Ovary (tissue), 9 donors: ENCODE data around the gene MYT1. TPM values are rescaled to one million over a fixed set of nuclear protein-coding genes. Genes with fewer than 3 reads are reported as not detected.
"Not testable (repeated sequence)": the region's sequence is repeated elsewhere in the genome, so short reads cannot be mapped to it uniquely, and the experiment has no call there.

Experiments
- DNase-seq, 5 donors: peaks; one replicate each; pipeline ENCODE4 v3.0.0-alpha.2; 2019 to 2020
- H3K27ac ChIP-seq, 2 donors: fragments of 200-600 bp; one replicate each; pipeline versions ENCODE4 v1.5.1 to v1.8.0; 2019 to 2022
- H3K27me3 ChIP-seq: fragments of 200-600 bp; one replicate; pipeline ENCODE4 v1.8.0; 2022
- H3K36me3 ChIP-seq: fragments of 200-600 bp; sonication (generic); one replicate; pipeline ENCODE4 v1.5.1; 2019
- H3K4me1 ChIP-seq: one replicate; pipeline ENCODE4 v1.8.1; 2013; ENCODE audit warnings: mild to moderate bottlenecking, moderate library complexity; ENCODE audit not compliant: insufficient read depth
- H3K4me3 ChIP-seq: fragments of 200-600 bp; sonication (generic); one replicate; pipeline ENCODE4 v1.5.1; 2017
- H3K9me3 ChIP-seq, 2 donors: fragments of 200-600 bp in 1 of 2; sonication (generic) in 1 of 2; one replicate each; pipeline versions ENCODE4 v1.5.1 to v1.8.1; 2013 to 2019; ENCODE audit warnings: mild to moderate bottlenecking in 1 of 2, moderate library complexity in 1 of 2
- EP300 ChIP-seq: sonication (generic); formaldehyde crosslinking; IDR thresholded peaks from one replicate; pipeline ENCODE4 v1.6.1; 2017; ENCODE audit warnings: antibody characterized with exemption
- POLR2A ChIP-seq: fragments of 450-650 bp; IDR thresholded peaks from one replicate; pipeline ENCODE4 v1.6.1; 2017; ENCODE audit warnings: antibody characterized with exemption, mild to moderate bottlenecking, moderate library complexity
- WGBS, 3 donors: extraction: QIAGEN DNeasy Blood & Tissue Kit in 1 of 3; methylation state at CpG; one replicate each; pipeline versions ENCODE4 v1.1.5 to v1.1.7; 2013 to 2017; 5-methylcytosine and 5-hydroxymethylcytosine counted together
- intact Hi-C, 4 donors: fragments of 100-400 bp; cut with DNase I; formaldehyde crosslinking; loops; one replicate each; pipeline versions ENCODE4 v1.11.0 to v1.15.1; 2022 to 2023
- polyA plus RNA-seq, 2 donors: library from polyadenylated mRNA; stranded (reverse); fragments of 200-250 nt in 1 of 2; fragments of 350-450 nt in 1 of 2; fragmentation: Illumina TruSeq in 1 of 2; extraction: RNeasy Lipid Tissue Mini Kit (QIAGEN cat#74804) in 1 of 2; gene quantifications; one replicate each; pipeline ENCODE4 v1.2.3, GENCODE V29; 2013 to 2014
- total RNA-seq, 7 donors: library from RNA; depleted of rRNA in 2 of 7; stranded (reverse); fragments of >200 nt in 2 of 7; fragmentation: NEBNext Ultra II Directional in 3 of 7; extraction: Animal tissue kit (Norgen Biotek cat#: 25700) in 3 of 7; gene quantifications; one replicate each; pipeline versions ENCODE4 v1.1.0 to v1.2.4, GENCODE V29; 2016 to 2023
- TF ChIP-seq, protein P1 (sequence below), 3 donors: fragments of 450-650 bp in 2 of 3; fragments of 200-600 bp in 1 of 3; IDR thresholded peaks; one replicate each; pipeline versions ENCODE4 v1.5.1 to v1.8.0; 2016 to 2022; ENCODE audit warnings: antibody characterized with exemption in 3 of 3, mild to moderate bottlenecking in 1 of 3
- donor health status: DM: no; HTN: no; CAD: no; lungs with moderate emphysema.
- donor health status: DM: no; HTN: no; CAD: no.
- donor health status: Bipolar disorder and iron deficiency.
- donor health status: DM: yes; HTN: yes; CAD: no.
- donor health status: DM: no; HTN: no; CAD: no.
- donor health status: DM: yes; HTN: yes; CAD: no.

Gene MYT1
- total and polyA plus RNA-seq, 9 donors = 0.05 to 0.25 (median 0.13) TPM; not detected in 1

GRCh38 chr20:64186071-64186598 lies 21.9 kb downstream of the MYT1 start:
- 93 to 95% (median 93%) methylated on average over 13 of the region's 13 CpGs for WGBS, 3 donors
- Histone ChIP-seq H3K4me1 (no peaks in the 10 kb centered on the region), H3K4me3 (no peak overlapping the region), H3K27ac (no peak overlapping the region), H3K36me3 (no peaks in the 10 kb centered on the region), H3K27me3 (no peaks in the 10 kb centered on the region), H3K9me3 (no peaks in the 10 kb centered on the region)
- TF ChIP-seq EP300 (no peak), POLR2A (no peak)
- TF ChIP-seq, protein P1, sequence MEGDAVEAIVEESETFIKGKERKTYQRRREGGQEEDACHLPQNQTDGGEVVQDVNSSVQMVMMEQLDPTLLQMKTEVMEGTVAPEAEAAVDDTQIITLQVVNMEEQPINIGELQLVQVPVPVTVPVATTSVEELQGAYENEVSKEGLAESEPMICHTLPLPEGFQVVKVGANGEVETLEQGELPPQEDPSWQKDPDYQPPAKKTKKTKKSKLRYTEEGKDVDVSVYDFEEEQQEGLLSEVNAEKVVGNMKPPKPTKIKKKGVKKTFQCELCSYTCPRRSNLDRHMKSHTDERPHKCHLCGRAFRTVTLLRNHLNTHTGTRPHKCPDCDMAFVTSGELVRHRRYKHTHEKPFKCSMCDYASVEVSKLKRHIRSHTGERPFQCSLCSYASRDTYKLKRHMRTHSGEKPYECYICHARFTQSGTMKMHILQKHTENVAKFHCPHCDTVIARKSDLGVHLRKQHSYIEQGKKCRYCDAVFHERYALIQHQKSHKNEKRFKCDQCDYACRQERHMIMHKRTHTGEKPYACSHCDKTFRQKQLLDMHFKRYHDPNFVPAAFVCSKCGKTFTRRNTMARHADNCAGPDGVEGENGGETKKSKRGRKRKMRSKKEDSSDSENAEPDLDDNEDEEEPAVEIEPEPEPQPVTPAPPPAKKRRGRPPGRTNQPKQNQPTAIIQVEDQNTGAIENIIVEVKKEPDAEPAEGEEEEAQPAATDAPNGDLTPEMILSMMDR (IDR thresholded peaks at IDR 0.05) = no peak
- no peak for DNase-seq
- intact Hi-C loops = no loop called here

DNA sequence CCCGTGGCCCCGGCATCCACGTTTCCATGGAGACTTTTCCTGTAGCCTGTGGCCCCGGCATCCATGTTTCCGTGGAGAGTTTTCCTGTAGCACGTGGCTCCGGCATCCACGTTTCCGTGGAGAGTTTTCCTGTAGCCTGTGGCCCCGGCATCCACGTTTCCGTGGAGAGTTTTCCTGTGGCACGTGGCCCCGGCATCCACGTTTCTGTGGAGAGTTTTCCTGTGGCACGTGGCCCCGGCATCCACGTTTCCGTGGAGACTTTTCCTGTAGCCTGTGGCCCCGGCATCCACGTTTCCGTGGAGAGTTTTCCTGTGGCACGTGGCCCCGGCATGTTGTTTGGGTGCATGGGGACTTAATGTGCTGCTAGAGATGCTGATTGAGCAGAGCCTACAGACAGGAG lies 23.0 kb downstream of the MYT1 start:
- H3K9me3 ChIP-seq, H3K36me3 ChIP-seq, H3K4me3 ChIP-seq, intact Hi-C loops, H3K27me3 ChIP-seq, H3K27ac ChIP-seq, DNase-seq, H3K4me1 ChIP-seq: not testable (repeated sequence)
- 93% methylated on average over 24 of the region's 24 CpGs for WGBS, 3 donors

DNA sequence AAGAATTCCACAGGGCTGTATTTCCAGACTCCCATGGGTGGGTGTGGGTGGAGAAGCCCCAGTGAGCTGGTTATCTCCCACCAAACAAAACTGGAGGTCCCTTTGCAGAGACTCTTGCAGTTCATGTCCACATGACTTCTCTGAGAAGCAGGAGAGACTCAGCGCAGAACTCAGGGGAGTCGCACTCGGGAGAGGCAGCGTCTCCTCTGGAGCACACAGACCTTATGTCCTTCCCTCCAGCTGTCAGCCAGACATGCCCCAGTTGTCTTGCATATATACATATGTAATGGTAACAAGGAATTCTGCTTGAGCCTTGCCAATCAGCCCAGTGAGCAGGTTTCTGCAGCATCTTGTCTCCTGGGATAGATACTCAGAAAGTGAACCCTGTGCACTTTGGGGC lies 23.8 kb downstream of the MYT1 start:
- DNase-seq = no peak
- no peaks in the 10 kb centered on the region for H3K9me3 ChIP-seq
- H3K4me1 ChIP-seq = no peaks in the 10 kb centered on the region
- intact Hi-C loops = no loop called here
- 82 to 91% (median 89%) methylated on average over 4 of the region's 4 CpGs for WGBS, 3 donors
- TF ChIP-seq, protein P1 (IDR thresholded peaks at IDR 0.05) = no peak
- TF ChIP-seq EP300 (no peak), POLR2A (no peak)
- H3K4me3 ChIP-seq = no peak overlapping the region
- no peak overlapping the region for H3K27ac ChIP-seq
- H3K27me3 ChIP-seq = no peaks in the 10 kb centered on the region
- H3K36me3 ChIP-seq = no peaks in the 10 kb centered on the region

DNA sequence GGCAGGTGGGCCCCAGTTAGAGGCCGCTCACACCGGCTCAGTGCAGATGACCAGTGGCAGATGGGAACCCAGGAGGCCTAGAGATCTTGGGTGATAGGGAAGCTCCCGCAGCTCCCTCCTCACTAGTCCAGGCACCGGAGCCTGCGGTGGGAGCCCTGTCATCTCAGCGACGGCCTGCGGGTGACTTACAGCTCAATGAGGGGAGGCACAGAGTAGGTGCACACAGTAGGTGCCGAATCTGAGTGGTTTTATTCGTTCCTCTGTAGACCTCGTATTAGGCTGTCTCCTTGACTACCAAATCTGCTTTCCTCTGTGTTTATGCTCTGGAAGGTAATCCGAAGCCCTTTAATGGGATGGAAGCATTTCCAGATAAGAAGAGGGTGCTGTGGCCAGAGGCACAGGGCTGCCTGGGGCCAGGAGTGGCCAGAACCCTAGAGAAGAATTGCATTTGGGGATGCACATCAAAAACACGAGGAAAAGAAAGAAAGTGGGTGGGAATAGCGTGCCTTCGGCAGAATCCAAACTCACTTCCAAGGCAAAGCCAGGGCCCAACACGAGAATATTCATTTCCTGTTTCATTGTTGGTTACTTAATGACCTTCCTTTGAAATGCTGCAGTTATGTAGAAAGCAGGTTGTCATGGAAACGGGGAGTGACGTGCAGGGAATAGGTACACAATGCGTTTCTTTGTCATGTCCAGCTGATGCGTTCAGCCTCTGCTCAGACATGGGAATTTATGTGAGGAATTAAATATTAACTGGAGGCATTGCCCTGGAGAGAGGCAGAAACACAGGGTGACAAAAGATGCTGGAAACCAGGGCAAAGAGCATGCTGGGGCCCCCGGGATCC lies 24.7 kb downstream of the MYT1 start:
- Histone ChIP-seq H3K36me3 (no peaks in the 10 kb centered on the region), H3K9me3 (no peaks in the 10 kb centered on the region), H3K27me3 (no peaks in the 10 kb centered on the region), H3K27ac (no peak overlapping the region), H3K4me1 (no peaks in the 10 kb centered on the region), H3K4me3 (no peak overlapping the region)
- no peak for TF ChIP-seq POLR2A
- no peak for TF ChIP-seq EP300
- TF ChIP-seq, protein P1 (IDR thresholded peaks at IDR 0.05) = no peak
- 42 to 54% (median 49%) methylated on average over 21 of the region's 21 CpGs for whole genome bisulfite sequencing, 3 donors
- intact Hi-C loops = no loop called here
- no peak for DNase-seq

- no peaks in the 10 kb centered on the region for H3K4me1 ChIP-seq
- no peak for DNase-seq
- 36 to 46% (median 43%) methylated on average over 5 of the region's 5 CpGs for WGBS, 3 donors
- H3K27me3 ChIP-seq = no peaks in the 10 kb centered on the region
- TF ChIP-seq, protein P1 (IDR thresholded peaks at IDR 0.05) = no peak
- TF ChIP-seq EP300 (no peak), POLR2A (no peak)
- no peak overlapping the region for H3K4me3 ChIP-seq
- H3K36me3 ChIP-seq = no peaks in the 10 kb centered on the region
- intact Hi-C loops = no loop called here
- H3K27ac ChIP-seq = no peak overlapping the region
- H3K9me3 ChIP-seq = no peaks in the 10 kb centered on the region
Observed at GRCh38 chr20:64189530-64189966, 25.3 kb downstream of the MYT1 start.
